HG02970 (cell line): ENCODE measurements around the gene SMAD7.

Experiments used
- ATAC-seq: cut with Tn5 transposase; IDR thresholded peaks from one replicate; pipeline ENCODE4 v1.9.1; 2021; ENCODE audit warnings: mild to moderate bottlenecking, moderate library complexity, moderate number of reproducible peaks; ENCODE audit not compliant: unreplicated experiment, low FRiP score

The SMAD7 gene

DNA sequence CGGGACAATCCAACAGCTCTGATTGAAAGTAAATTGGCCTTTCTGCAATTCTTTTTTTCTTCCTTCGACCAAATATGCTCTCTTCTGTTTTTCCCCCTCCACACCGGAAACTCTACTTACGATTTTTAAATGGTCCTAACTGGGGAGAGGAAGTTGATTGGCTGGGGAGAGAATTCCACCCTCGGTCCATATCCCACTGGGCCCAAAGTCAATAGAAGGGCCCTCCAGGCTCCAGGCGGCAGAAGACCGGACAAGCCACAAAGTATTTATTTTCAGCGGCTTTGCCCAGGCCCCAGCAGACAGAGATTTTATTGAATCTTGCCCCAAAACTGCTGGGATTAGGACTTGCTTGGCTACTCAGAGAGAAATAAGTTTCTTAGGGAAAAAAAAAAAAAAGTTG is 37.1 kb upstream of the SMAD7 start:
- no peak for ATAC-seq

DNA sequence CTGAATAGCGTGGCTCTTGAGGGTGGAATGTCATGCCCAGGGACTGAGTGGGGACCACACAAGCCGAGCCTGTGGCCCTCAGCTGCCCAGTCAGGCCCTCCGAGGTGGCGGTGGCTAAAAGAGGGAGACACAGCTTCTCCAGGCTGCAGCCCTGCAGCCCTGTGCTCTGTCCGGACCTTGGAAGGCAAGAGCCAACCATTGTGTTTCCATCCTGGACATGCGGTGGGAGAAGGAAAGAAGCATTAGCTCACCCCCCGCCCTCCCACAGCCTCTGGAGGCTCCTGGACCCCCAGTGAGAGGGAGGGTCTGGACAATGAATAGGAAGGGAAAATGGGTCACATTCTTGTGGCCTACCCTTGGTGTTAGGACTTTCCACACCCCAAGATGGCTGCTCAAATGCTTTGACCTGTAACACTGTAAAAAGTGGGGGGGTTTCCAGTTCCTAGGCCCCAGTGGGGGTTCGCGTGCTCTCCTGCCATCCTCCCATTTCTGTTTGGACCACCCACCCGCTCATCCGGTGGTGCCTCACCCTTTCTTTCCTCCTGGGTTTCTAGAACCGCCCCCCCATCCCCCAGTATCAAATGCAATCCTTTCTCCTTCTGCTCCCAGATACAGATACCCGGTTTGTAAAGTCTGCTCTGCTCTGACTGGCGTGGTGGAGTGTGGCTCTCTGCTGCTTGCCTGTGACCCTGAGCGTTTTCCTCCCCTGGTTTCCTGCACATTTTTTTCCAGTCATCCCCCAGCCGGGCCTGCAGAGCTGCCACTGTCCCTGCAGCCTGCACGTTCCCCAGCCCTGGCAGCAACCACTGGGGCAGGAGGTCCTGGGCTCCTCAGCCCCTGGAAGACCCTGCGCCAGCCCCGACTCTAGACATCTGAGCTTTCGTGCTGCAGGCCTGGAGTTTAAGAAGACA is 36.3 kb upstream of the SMAD7 start:
- ATAC-seq: no peak

DNA sequence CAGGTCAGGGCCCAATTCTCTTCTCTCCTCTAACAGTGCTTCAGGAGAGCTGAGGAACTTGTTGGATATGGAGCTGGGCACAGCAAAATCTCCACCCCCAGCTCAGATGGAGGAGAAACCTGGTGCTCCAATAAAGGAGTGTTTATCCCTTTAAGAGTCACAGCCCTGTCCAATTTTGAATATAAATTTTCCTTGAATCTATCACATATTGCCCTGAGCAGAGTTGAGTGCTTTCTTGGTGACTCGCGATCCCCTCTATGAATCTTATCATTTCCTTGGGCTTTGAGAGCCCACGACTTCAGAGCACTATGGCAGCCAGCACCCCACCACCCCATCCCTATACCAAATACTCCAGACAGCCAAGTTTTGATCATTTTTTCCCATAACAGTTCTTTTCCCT is 34.4 kb upstream of the SMAD7 start:
- no peak for ATAC-seq

DNA sequence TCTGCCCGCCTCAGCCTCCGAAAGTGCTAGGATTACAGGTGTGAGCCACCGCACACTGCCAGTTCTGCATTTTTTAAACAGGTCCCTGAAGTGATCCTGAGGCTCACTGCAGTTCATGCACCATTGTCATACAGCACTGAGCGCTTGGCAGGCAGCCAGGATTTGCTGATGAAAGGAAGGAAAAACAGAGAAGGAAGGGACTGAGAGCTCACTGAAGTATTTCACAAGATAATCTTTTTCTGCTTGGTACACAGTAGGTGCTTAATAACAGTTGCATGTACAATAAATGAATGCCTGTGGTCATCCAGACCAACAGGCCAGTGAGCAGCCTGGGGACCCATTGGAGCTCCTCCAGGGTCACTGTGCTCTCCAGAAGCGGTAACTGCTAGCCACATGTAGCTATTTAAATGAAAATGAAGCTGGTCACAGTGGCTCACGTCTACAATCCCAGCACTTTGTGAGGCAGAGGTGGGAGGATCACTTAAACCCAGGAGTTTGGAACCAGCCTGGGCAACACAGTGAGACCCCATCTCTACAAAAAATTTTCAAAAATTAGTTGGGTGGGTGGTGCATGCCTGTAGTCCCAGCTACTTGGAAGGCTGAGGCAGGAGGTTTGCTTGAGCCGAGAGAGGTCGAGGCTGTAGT is 33.1 kb upstream of the SMAD7 start:
- no peak for ATAC-seq

DNA sequence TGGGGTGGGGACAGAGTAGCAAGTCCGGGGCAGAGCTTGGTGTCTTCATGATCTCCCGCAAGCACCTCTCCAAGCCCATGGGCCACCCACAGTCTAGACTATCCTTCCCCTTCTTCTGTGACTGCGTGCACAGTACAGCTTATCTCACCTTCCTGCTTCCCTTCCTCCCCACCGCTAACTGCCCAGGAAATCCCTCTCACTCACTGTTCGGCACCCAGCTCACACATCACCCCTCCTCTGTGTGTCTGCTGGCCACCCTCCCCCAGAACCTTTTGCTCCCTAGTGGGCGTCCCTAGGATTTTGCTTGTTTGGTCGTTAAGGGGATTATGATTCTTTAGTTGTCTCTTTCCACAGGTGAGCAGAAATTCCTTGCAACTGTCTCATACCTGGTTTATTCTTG is 31.5 kb upstream of the SMAD7 start:
- no peak for ATAC-seq

DNA sequence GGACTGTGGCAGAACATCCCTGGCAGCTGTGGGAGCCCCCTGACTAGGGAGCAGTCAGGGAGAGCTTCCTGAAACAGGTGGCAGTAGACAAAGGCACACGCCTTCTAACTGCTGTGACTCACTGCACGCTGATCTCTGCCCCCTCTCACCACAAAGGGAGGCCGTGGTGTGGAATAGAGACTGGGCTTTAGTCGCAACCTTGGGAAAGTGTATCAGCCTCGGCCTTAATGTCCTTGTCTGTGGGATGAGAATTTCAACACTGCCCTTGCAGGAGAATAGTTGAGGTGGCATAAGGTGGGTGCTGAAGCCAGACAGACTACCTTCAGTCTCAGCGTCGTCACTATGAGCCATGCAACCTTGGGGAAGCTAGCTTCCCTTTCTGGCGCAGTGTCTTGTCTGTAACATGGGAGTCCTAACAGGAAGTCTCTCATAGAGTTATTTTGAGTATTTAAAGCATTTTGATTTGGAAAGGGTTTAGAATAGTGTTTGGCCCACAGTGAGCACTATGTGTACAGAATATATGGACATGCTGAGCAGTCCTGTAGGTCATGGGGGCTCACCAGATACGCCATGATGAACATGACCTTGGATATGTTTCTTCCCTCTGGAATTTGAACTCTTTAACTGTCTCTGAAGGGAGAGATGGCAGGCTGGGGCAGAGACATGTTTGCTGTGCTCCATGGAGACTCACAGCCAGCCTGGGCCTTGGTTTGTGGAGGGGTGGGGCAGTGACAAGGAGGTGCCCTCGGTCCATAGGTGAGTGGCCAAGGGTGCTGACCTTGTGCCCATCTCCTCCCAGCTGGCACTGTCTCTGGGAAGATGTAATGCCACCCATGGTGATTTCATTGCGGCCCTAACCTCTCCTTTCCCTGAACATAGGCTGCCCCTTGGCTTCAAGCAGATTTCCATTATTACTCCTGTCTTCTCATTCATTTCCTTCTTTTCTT is 29.5 kb upstream of the SMAD7 start:
- no peak for ATAC-seq

DNA sequence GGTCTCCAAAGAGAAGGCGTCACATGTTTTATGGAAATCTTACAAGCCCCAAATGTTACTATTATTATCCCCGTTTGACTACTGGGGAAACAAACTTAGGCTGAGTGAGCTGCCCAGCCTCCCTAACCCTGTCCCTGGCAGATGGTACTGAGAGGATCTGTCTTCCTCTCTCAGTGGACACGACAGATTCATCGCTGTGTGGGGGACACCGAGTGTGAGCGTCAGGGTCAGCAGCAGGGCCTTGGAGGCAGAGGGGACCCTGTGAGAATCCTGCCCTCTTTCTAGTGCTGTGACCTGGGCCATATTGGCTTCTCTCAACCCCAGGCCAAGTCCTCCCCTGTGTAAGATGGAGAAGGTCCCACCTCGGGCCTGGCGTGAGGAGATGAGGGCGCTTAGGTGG is 27.1 kb upstream of the SMAD7 start:
- no peak for ATAC-seq

DNA sequence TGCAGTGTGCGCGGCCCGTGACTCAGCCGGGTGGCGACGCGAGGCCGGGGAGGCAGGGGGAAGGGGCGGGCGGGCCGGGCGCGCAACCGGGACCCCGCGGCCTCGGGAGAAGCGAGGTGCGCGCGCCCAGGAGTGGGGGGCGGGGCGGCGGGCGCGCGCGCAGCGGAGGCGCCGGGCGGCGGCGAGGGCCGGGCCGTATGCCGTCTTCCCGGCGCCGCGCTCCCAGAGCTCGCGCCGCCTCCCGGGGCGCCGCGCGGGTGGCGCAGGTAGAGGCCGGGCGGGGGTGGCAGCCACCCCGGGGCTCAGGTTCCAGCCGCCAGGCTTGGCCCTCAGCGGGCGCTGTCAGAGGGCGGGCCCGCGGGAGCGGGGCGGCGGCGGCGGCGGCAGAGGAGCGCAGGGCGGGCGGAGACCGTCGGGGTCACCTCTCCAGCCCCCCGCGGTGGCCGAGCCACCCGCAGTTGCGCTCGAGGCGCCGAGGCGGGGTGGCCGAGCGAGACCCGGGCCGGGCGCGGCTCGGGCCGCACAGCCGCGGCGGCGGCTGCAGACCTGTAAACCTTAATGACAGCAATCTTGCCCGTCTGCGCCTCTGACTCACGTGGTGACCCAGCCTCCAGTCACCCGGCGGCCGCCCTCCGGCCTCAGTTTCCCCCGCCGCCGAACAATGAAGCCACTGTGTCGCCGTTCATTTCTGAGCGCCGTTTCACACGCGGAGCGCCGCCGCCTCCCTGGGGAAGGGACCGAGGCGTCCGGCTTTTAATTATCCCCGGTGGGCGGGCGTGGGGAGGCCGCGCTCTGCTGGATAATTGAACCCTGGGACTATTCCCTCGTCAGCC is 25.3 kb upstream of the SMAD7 start:
- no peak for ATAC-seq

DNA sequence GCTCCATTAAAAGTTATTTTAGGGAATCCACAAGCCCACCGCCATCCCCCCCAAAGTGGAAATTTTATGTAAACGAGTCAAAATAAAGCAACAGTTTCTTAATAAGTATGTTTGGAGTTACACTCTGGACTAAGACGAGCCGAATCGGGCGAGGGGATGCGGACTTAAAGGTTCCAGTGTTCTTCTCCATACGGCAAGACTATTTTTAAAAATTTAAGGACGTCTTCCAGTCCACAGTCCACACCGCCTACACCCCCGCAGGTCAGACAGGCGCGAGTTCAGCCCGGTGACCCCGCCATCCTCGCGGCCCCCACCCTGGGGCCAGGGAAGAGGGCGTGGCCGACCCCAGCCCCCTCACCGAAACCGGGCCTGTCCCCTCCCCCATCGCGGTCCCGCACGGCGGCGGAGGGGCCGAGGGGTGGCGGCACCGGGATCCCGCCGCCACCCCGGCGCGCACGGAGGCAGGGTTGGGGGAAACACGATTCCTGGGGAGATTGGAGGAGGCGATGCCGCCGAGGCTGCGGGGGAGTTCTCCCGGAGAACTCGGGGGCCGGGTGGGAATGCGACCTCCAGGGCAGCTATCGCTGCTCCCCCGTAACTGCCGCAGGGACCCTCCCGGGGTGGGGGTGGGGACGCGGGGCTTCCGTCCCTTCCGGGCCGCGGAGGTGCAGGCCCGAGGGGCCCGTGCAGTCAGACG is 24.5 kb upstream of the SMAD7 start:
- ATAC-seq: no peak

DNA sequence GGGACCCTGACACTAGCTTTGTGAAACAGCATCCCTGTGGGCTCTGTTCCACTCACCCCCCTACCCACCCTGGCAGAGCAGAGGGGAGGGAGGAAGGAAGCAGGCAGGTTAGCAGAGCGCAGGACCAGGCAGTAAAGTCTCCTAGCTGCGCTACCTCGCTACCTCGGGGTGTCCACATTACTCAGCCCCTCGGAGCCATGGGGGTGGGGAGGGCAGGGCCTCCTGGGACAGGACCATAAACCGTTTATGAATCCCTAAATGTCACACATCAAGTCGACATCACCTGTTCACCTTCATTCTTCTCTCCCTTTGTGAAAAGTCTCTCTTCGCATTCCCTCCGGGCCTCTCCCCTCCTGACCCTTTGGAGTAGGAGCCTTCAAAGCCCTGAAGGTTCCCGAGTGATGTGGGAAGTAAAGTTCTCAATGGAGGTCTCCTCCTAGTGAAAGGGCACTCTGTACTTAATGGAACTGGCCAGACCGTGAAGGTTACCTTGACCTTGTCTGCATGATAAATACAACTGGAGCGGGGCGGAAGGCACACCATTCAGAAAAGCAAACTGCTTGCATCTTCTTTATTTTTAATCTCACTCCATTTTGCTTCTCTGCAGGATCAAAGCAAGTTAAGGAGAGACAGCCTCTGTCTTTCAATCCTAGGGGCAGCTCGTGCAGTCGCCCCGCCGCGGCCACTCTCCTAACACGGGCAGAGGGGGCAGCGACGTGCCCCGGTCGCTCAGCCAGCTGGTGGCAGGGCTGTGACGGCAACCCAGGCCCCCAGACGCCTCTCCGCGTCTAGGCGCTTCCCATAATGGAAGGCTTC is 23.7 kb upstream of the SMAD7 start:
- no peak for ATAC-seq

DNA sequence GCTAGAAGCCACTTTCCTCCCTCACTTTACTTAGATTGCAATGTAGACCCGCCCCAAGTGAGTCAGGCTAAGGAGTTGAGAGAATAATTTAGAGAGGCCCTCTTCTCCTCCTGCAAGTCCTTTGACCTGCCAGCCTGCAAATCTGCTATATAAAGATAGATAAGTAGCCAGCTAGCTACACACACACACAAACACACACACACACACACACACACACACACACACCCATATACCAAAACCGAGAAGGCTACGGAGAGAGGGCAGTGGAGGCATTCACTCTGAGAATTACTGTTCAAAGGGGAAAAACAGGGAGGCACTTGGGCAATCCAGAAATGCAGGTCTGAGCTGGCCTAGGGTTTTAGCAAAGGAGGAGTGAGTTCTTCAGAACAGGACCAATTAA is 23.0 kb upstream of the SMAD7 start:
- ATAC-seq: no peak

DNA sequence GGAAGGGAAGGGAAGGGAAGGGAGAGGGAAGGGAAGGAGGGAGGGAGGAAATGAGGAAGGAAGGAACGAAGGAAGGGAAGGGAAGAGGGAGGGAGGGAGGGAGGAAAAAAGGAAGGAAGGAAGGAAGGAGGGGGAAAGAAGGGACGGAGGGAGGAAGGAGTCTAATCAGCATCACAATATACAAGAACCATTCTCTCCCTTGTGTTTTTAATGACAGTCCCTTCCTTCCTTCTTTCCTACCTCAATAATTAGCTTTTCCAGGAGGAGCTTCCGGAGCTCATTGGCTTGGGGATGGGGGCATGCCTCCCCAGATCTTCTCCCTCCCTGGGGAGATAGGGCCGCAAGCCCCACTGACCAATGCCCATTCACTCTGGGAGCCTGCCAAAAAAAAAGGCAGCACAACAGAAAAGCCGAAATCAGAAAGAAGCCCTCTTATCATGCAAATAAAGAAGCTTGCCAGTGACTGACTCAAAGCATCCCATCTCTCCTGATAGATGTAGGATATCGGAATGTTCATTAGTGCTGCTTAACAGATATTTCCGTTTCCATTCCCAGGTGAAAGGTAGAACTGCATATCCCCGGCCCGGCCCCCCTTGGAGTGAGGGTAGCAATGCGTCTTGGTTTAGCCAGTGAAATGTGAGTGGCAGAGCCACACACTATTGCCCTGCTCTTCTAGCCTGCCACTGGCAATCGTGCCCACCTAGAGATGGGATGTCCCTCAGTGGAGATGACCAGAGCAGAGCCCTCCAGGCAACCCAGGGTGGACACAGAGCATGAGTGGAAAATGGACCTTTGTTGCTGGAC is 17.8 kb upstream of the SMAD7 start:
- no peak for ATAC-seq

DNA sequence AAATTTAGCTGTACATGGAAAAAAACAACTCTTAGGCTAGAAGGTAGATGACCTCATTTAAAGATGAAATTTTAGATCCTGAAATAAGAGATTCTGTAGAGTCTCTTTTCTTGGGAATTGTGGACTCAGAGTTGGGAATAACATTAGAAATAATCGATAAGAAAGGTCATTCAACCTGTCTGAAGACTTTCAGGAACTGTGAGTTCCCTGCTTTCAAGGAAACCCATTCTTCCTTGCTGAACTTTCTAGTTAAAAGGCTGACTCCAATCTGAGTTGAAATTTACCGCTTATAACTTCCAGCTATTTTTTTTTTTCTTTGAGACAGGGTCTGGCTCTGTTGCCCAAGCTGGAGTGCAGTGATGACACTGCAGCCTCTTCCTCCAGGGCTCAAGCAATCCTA is 16.8 kb upstream of the SMAD7 start:
- ATAC-seq: no peak

DNA sequence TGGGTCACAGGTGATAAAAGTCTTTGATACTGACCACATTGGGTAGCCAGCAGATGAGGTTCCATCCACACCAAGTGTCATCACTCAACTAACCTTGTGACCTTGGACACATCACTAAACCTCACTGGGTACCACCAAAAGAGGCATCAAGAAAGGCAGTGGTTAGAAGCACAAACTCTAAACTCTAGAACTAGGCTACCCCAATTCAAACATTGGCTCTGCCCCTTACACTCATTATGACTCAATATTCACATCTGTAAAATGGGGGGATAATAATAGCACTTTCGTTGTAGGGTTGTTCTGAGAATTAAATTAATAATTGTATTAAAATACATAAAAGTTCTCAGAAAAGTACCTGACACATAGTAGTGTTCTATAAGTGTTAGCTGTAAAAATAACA is 15.8 kb upstream of the SMAD7 start:
- ATAC-seq: no peak

DNA sequence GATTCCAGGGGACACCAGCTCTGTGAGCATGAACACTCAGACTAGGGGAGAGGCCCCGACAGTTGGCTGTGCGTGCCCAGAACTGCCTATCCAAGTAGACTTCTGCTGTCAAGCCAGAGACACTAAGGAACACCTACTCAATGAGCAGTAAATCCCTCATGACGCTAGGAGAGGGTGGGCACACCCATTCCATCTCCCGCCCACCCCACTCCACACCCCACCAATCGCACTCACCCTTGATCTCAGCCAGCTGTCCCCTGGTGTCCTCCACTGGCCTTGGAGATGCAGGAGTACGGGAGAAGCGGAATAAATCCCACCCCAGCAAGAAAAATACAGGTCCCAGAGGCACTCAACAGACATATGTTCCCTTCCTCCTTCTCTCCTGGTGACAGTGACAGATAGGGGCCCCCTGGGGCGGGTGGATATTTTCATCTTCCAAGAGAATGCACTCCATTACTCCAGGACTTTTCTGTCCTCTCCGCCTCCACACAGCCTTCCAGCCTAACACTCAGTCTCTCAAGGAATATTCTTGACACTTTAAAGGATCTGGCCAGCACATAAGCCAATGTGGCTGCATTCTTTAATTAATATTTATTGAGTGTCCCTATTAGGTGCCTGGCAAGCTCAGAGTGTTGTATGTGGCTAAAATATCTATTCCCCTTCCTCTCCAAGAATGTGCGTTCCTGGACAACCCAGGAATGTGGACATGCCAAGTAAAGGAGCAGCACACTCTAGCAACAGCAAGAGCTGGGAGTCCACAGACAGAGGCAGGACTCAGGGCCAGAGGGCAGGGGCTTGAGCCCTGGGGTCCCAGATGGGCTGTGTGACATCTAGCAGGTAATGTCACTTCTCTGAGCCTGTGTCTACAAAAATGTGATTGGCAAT is 13.1 kb upstream of the SMAD7 start:
- ATAC-seq: no peak

DNA sequence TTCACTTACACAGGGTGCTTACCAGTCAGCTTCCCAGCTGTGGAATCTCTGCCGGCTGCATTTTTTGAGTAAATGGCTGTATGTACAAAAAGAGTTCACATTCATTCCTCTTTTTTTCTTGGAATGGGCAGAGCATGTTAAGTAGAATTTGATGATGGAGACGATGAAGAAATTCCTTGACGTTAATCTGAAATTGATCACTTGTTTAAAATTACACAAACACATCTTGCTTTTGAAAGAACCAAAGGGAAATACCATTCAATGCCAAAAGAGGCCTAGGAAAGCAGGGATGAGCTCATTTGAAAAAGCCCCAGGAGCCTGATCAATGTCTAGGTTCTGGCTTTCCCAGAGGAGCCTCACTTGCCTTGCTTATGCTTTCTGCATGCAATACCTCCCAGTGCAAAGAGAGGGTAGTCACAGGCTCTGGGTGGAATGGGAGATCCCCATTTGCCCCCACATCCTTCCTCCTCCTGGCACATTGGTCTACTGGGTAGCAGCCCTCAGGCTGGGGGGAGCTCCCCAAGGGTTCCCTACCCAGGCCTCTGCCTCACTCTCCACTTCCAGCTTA is 12.3 kb upstream of the SMAD7 start:
- no peak for ATAC-seq
